SK-N-MC (cell line): ENCODE results near the gene TFEB.
A peak's percentile ranks its signal among the peaks of the same experiment; 100 is the strongest.

Source experiments
- DNase-seq: peaks from one replicate; pipeline ENCODE4 v3.0.0-alpha.2; 2011; ENCODE audit warnings: low read depth, low spot score
- H3K27ac ChIP-seq: fragments of 200-600 bp; sonication (generic); 2 replicates; pipeline ENCODE4 v1.5.1; 2016; ENCODE audit warnings: mixed run types
- H3K36me3 ChIP-seq: fragments of 200-600 bp; sonication (generic); 2 replicates; pipeline ENCODE4 v1.6.1; 2017; ENCODE audit warnings: antibody characterized with exemption, low read length, mixed read lengths; ENCODE audit not compliant: insufficient read depth
- H3K4me3 ChIP-seq: fragments of 200-600 bp; sonication (generic); 2 replicates; pipeline ENCODE4 v1.5.1; 2016
- H3K9ac ChIP-seq: fragments of 200-600 bp; sonication (generic); 2 replicates; pipeline ENCODE4 v1.8.0; 2017; ENCODE audit warnings: mixed run types, mixed read lengths; ENCODE audit not compliant: insufficient read length
- H3K9me3 ChIP-seq: fragments of 200-600 bp; sonication (generic); 2 replicates; pipeline ENCODE4 v1.6.1; 2017; ENCODE audit warnings: low read depth, mild to moderate bottlenecking, antibody characterized with exemption, low read length, moderate library complexity, mixed read lengths
- EZH2 ChIP-seq: fragments of 200-600 bp; sonication (generic); IDR thresholded peaks from one replicate; pipeline ENCODE4 v1.6.1; 2017; ENCODE audit warnings: antibody characterized with exemption
- FOXP2 ChIP-seq: optimal IDR thresholded peaks from 2 replicates; pipeline ENCODE3; 2011; ENCODE audit warnings: mild to moderate bottlenecking, moderate library complexity; ENCODE audit not compliant: insufficient read depth; ENCODE audit errors: extremely low read length, control extremely low read depth
- POLR2AphosphoS5 ChIP-seq: IDR thresholded peaks from 2 replicates; pipeline ENCODE4 v1.6.1; 2012; ENCODE audit warnings: mild to moderate bottlenecking, low read depth, low read length, borderline replicate concordance

The TFEB gene

GRCh38 chr6:41659935-41660334, 75.5 kb downstream of the TFEB start:
- no peak for DNase-seq
- TF ChIP-seq FOXP2 (no peak), POLR2AphosphoS5 (no peak), EZH2 (no peak)
- Histone ChIP-seq H3K36me3 (peaks cover 3% of the 10 kb centered on the region; the same call in 1 of the 2 replicates), H3K4me3 (no peak overlapping the region), H3K9me3 (no peaks in the 10 kb centered on the region), H3K27ac (no peak overlapping the region), H3K9ac (no peak overlapping the region)

- Histone ChIP-seq H3K27ac (no peak overlapping the region), H3K9me3 (no peaks in the 10 kb centered on the region), H3K36me3 (peaks cover 14% of the 10 kb centered on the region), H3K4me3 (no peak overlapping the region), H3K9ac (no peak overlapping the region)
- DNase-seq: no peak
- no peak for TF ChIP-seq POLR2AphosphoS5
- no peak for TF ChIP-seq EZH2
- TF ChIP-seq FOXP2: no peak
Observed at GRCh38 chr6:41658636-41659035, 76.8 kb downstream of the TFEB start.

GRCh38 chr6:41657131-41658094, 78.0 kb downstream of the TFEB start:
- H3K9ac ChIP-seq: no peak overlapping the region
- no peak for TF ChIP-seq EZH2
- TF ChIP-seq POLR2AphosphoS5: no peak
- no peak for TF ChIP-seq FOXP2
- no peak overlapping the region for H3K4me3 ChIP-seq
- H3K9me3 ChIP-seq: no peaks in the 10 kb centered on the region
- H3K27ac ChIP-seq: no peak overlapping the region
- no peak for DNase-seq
- H3K36me3 ChIP-seq: peaks cover 24% of the 10 kb centered on the region

GRCh38 chr6:41656002-41656691, 79.3 kb downstream of the TFEB start:
- Histone ChIP-seq H3K9ac (no peak overlapping the region), H3K4me3 (no peak overlapping the region), H3K27ac (peak overlapping the region; percentile 97), H3K36me3 (peaks cover 37% of the 10 kb centered on the region), H3K9me3 (no peaks in the 10 kb centered on the region)
- DNase-seq: no peak
- TF ChIP-seq POLR2AphosphoS5 (peak; percentile 52; the same call in 1 of the 2 replicates), EZH2 (no peak), FOXP2 (no peak)

GRCh38 chr6:41655646-41656001, 79.8 kb downstream of the TFEB start:
- Histone ChIP-seq H3K9ac (peak overlapping the region; percentile 41), H3K27ac (peak overlapping the region; percentile 97)
- TF ChIP-seq POLR2AphosphoS5 (no peak; the same call in 1 of the 2 replicates), EZH2 (no peak), FOXP2 (no peak)

GRCh38 chr6:41655176-41655575, 80.2 kb downstream of the TFEB start:
- Histone ChIP-seq H3K9ac (peak overlapping the region; percentile 41), H3K27ac (peak overlapping the region; percentile 97), H3K36me3 (peaks cover 47% of the 10 kb centered on the region), H3K9me3 (no peaks in the 10 kb centered on the region), H3K4me3 (no peak overlapping the region)
- no peak; the same call in 1 of the 2 replicates for TF ChIP-seq POLR2AphosphoS5
- TF ChIP-seq EZH2: no peak
- TF ChIP-seq FOXP2: no peak
- DNase-seq: no peak

More at GRCh38 chr6:41655646-41656001, 79.8 kb downstream of the TFEB start:
- Histone ChIP-seq H3K9me3 (no peaks in the 10 kb centered on the region), H3K4me3 (no peak overlapping the region), H3K36me3 (peaks cover 42% of the 10 kb centered on the region)
- no peak for DNase-seq

GRCh38 chr6:41654698-41655151, 80.7 kb downstream of the TFEB start:
- DNase-seq: no peak
- no peak for TF ChIP-seq FOXP2
- no peak; the same call in 1 of the 2 replicates for TF ChIP-seq POLR2AphosphoS5
- peak overlapping the region; percentile 45 for H3K9ac ChIP-seq
- H3K4me3 ChIP-seq: no peak overlapping the region
- peak overlapping the region; percentile 97 for H3K27ac ChIP-seq
- no peaks in the 10 kb centered on the region for H3K9me3 ChIP-seq
- H3K36me3 ChIP-seq: peaks cover 51% of the 10 kb centered on the region

GRCh38 chr6:41654151-41654697, 81.2 kb downstream of the TFEB start:
- peaks cover 56% of the 10 kb centered on the region for H3K36me3 ChIP-seq
- H3K9ac ChIP-seq: no peak overlapping the region
- DNase-seq: peak; percentile 71
- H3K27ac ChIP-seq: peak overlapping the region; percentile 97
- TF ChIP-seq EZH2 (no peak), POLR2AphosphoS5 (no peak), FOXP2 (no peak)
- H3K9me3 ChIP-seq: no peaks in the 10 kb centered on the region
- H3K4me3 ChIP-seq: no peak overlapping the region; the same call in 1 of the 2 replicates
